ENCODE data around the gene HDC. TPM values are rescaled to one million over a fixed set of nuclear protein-coding genes. Genes with fewer than 3 reads are reported as not detected.

HDC gene
- total and polyA plus RNA-seq, 2 of the 13 experiments (the other 11 are each of a cell fraction or from before 2014, with no cell fraction given), result not detected

GRCh38 chr15:50238255-50238654, 27.3 kb downstream of the HDC start:
- Histone ChIP-seq H3K27ac (ENCODE audit: extremely low read length, insufficient read depth, low read length) (no peak overlapping the region), H3K27me3 (ENCODE audit: control insufficient read depth in 1 of 2, insufficient read depth in 2 of 2, low read length in 2 of 2) (no peaks in the 10 kb centered on the region), H3K36me3 (replicated peaks in 1 of 2; ENCODE audit: control insufficient read depth in 1 of 2, insufficient read depth in 2 of 2, low read length in 2 of 2) (0 out of 5 replicates have a peak, but pooled peaks cover 0 to 3% of the 10 kb centered on the region in 2 experiments), H3K9me3 (ENCODE audit: low read length) (no peaks in the 10 kb centered on the region), H3K9ac (ENCODE audit: insufficient read depth, low read depth, low read length) (no peak overlapping the region), H3K4me2 (ENCODE audit: low read depth, low read length) (no peak overlapping the region), H3K4me1 (ENCODE audit: insufficient read depth, low read length) (peaks cover 25% of the 10 kb centered on the region), H2AFZ (ENCODE audit: low read length) (no peak overlapping the region), H3K79me2 (ENCODE audit: insufficient read depth, low read length) (no peaks in the 10 kb centered on the region), H4K20me1 (ENCODE audit: insufficient read depth, low read length) (no peaks in the 10 kb centered on the region), H3K4me3 (replicated peaks in 1 of 3; ENCODE audit: insufficient read depth in 1 of 3, low read depth in 2 of 3, low read length in 3 of 3) (no peak overlapping the region)
- 0 out of 3 replicates have a peak, but pooled peaks have one; percentile 23 for ATAC-seq
- no TSS peak for BruUV-seq (replicated peaks)
- ChIA-PET POLR2A (no interaction called here), CTCF (ENCODE audit: low intra/inter-chr PET ratio, low total read pairs) (no interaction called here)
- intact Hi-C loops (cut with micrococcal nuclease; ENCODE audit: unreplicated experiment), result no loop called here
- 71% methylated on average over 2 of the region's 2 CpGs for WGBS (ENCODE audit: low lambda C conversion rate)
- peak; percentile 70 for FAIRE-seq
- TF ChIP-seq CEBPB (IDR thresholded peaks at IDR 0.05; ENCODE audit: borderline replicate concordance, low read depth, low read length) (peak; percentile 52; the same call in 1 of the 2 replicates), CEBPG (CRISPR knock-in tag; IDR thresholded peaks at IDR 0.05) (peak; percentile 53), XRCC5 (optimal IDR thresholded peaks at IDR 0.05; ENCODE audit: low read length) (no peak), ZBTB1 (CRISPR knock-in tag; IDR thresholded peaks at IDR 0.05; ENCODE audit: borderline replicate concordance) (no peak)
- in situ Hi-C loops (cut with HindIII; ENCODE audit: extremely low pct_ligation_motif_present, low pct_unique_long_range_greater_than_20kb), result no loop called here
- DNase-seq (ENCODE audit: low spot score), result no peak

- Histone ChIP-seq H3K79me2 (ENCODE audit: insufficient read depth, low read length) (no peaks in the 10 kb centered on the region), H4K20me1 (ENCODE audit: insufficient read depth, low read length) (no peaks in the 10 kb centered on the region), H3K4me3 (replicated peaks in 1 of 3; ENCODE audit: insufficient read depth in 1 of 3, low read depth in 2 of 3, low read length in 3 of 3) (no peak overlapping the region), H3K36me3 (replicated peaks in 1 of 2; ENCODE audit: control insufficient read depth in 1 of 2, insufficient read depth in 2 of 2, low read length in 2 of 2) (0 out of 5 replicates have a peak, but pooled peaks cover 0 to 3% of the 10 kb centered on the region in 2 experiments), H3K27ac (ENCODE audit: extremely low read length, insufficient read depth, low read length) (no peak overlapping the region), H3K9ac (ENCODE audit: insufficient read depth, low read depth, low read length) (no peak overlapping the region), H3K4me2 (ENCODE audit: low read depth, low read length) (no peak overlapping the region), H2AFZ (ENCODE audit: low read length) (no peak overlapping the region), H3K27me3 (ENCODE audit: control insufficient read depth in 1 of 2, insufficient read depth in 2 of 2, low read length in 2 of 2) (no peaks in the 10 kb centered on the region), H3K9me3 (ENCODE audit: low read length) (no peaks in the 10 kb centered on the region), H3K4me1 (ENCODE audit: insufficient read depth, low read length) (peaks cover 26% of the 10 kb centered on the region)
- ChIA-PET POLR2A (no interaction called here), CTCF (ENCODE audit: low intra/inter-chr PET ratio, low total read pairs) (no interaction called here)
- WGBS (ENCODE audit: low lambda C conversion rate), result 95% methylated on average over 6 of the region's 9 CpGs
- ATAC-seq, result no peak
- FAIRE-seq, result no peak
- in situ Hi-C loops (cut with HindIII; ENCODE audit: extremely low pct_ligation_motif_present, low pct_unique_long_range_greater_than_20kb) (no loop called here), intact Hi-C loops (cut with micrococcal nuclease; ENCODE audit: unreplicated experiment) (no loop called here)
- BruUV-seq (replicated peaks), result no TSS peak
- DNase-seq (ENCODE audit: low spot score), result no peak
- TF ChIP-seq, protein P1, sequence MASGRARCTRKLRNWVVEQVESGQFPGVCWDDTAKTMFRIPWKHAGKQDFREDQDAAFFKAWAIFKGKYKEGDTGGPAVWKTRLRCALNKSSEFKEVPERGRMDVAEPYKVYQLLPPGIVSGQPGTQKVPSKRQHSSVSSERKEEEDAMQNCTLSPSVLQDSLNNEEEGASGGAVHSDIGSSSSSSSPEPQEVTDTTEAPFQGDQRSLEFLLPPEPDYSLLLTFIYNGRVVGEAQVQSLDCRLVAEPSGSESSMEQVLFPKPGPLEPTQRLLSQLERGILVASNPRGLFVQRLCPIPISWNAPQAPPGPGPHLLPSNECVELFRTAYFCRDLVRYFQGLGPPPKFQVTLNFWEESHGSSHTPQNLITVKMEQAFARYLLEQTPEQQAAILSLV (CRISPR knock-in tag; IDR thresholded peaks at IDR 0.05; ENCODE audit: borderline replicate concordance), result no peak
- TF ChIP-seq CEBPZ (IDR thresholded peaks at IDR 0.05; ENCODE audit: low read length) (no peak), CHCHD3 (CRISPR knock-in tag; IDR thresholded peaks at IDR 0.05) (no peak), FOXO1 (CRISPR knock-in tag; IDR thresholded peaks at IDR 0.05) (no peak)
- TF ChIP-seq, protein P2, sequence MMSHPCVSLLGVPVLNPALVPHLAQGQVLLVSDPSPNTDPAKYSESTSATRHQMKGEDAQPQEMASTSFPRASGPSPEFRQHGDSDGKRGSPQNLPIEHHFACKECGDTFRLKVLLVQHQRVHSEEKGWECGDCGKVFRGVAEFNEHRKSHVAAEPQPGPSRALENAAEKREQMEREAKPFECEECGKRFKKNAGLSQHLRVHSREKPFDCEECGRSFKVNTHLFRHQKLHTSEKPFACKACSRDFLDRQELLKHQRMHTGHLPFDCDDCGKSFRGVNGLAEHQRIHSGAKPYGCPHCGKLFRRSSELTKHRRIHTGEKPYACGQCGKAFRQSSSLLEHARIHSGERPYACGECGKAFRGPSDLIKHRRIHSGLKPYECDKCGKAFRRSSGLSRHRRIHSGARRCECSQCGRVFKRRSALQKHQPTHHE (CRISPR knock-in tag; IDR thresholded peaks at IDR 0.05; ENCODE audit: borderline replicate concordance), result no peak
- TF ChIP-seq, protein P3, sequence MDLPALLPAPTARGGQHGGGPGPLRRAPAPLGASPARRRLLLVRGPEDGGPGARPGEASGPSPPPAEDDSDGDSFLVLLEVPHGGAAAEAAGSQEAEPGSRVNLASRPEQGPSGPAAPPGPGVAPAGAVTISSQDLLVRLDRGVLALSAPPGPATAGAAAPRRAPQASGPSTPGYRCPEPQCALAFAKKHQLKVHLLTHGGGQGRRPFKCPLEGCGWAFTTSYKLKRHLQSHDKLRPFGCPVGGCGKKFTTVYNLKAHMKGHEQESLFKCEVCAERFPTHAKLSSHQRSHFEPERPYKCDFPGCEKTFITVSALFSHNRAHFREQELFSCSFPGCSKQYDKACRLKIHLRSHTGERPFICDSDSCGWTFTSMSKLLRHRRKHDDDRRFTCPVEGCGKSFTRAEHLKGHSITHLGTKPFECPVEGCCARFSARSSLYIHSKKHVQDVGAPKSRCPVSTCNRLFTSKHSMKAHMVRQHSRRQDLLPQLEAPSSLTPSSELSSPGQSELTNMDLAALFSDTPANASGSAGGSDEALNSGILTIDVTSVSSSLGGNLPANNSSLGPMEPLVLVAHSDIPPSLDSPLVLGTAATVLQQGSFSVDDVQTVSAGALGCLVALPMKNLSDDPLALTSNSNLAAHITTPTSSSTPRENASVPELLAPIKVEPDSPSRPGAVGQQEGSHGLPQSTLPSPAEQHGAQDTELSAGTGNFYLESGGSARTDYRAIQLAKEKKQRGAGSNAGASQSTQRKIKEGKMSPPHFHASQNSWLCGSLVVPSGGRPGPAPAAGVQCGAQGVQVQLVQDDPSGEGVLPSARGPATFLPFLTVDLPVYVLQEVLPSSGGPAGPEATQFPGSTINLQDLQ (CRISPR knock-in tag; IDR thresholded peaks at IDR 0.05), result no peak
These were observed 29.1 kb downstream of the HDC start for GRCh38 chr15:50236433-50236832.
